A549 (cell line): ENCODE measurements around the gene CPNE4. TPM values are rescaled to one million over a fixed set of nuclear protein-coding genes. Genes with fewer than 3 reads are reported as not detected.

Experiments used
- ATAC-seq, 2 experiments: fragments of 200-7000 bp in 1 of 2; fragments of >200 bp in 1 of 2; cut with Nextera tagmentation in 1 of 2; cut with Tn5 transposase in 1 of 2; 3 replicates each; pipeline versions ENCODE4 v1.8.0 to v1.9.1; 2018 to 2020; ENCODE audit warnings: mild to moderate bottlenecking in 1 of 2, moderate library complexity in 1 of 2
- CTCF ChIA-PET: fragments of 300-600 bp; sonication (Branson Sonifier 250); formaldehyde crosslinking; extraction: SDS; loops from one replicate; lab custom pipeline; 2021; ENCODE audit warnings: antibody characterized with exemption, inconsistent platforms; lab: Yijun Ruan, JAX
- POLR2A ChIA-PET: fragments of 350-600 bp; formaldehyde crosslinking; extraction: SDS; loops from one replicate; lab custom pipeline; 2021; ENCODE audit warnings: antibody characterized with exemption, inconsistent platforms; lab: Yijun Ruan, JAX
- DNase-seq, 2 experiments: peaks; one replicate each; pipeline versions ENCODE4 v3.0.0 to v3.0.0-alpha.2; 2011 to 2016; ENCODE audit warnings: low read depth in 1 of 2, low spot score in 1 of 2
- FAIRE-seq: peaks from 2 replicates; lab custom pipeline; 2011; peaks lifted over from hg19 to GRCh38; lab: Jason Lieb, UNC
- H3K27ac ChIP-seq, 2 experiments: fragments of >200 bp; sonication (Bioruptor Twin); formaldehyde crosslinking; 3 replicates each; pipeline ENCODE4 v1.5.1; 2016 to 2017
- H3K4me1 ChIP-seq: fragments of >200 bp; sonication (Bioruptor Twin); formaldehyde crosslinking; 3 replicates; pipeline ENCODE4 v1.6.1; 2016
- H3K4me2 ChIP-seq: fragments of >200 bp; sonication (Bioruptor Twin); formaldehyde crosslinking; 3 replicates; pipeline ENCODE4 v1.6.1; 2016
- H3K4me3 ChIP-seq: fragments of >200 bp; sonication (Bioruptor Twin); formaldehyde crosslinking; 3 replicates; pipeline ENCODE4 v1.5.1; 2016
- H3K9me3 ChIP-seq: fragments of >200 bp; sonication (Bioruptor Twin); formaldehyde crosslinking; 3 replicates; pipeline ENCODE4 v1.6.1; 2016
- ATOH8 ChIP-seq: fragments of 250-450 bp; sonication (Bioruptor Pico); IDR thresholded peaks from 2 replicates; pipeline ENCODE4 v1.5.0; 2020; ENCODE audit warnings: low read depth, mild to moderate bottlenecking, moderate library complexity
- BHLHE40 ChIP-seq: IDR thresholded peaks from 2 replicates; pipeline ENCODE4 v1.6.1; 2012; ENCODE audit warnings: low read depth, low read length, inconsistent platforms
- CBX2 ChIP-seq: fragments of 200-600 bp; sonication (generic); IDR thresholded peaks from 2 replicates; pipeline ENCODE4 v1.6.1; 2016; ENCODE audit warnings: low read depth, mild to moderate bottlenecking, borderline replicate concordance
- CEBPB ChIP-seq, 2 experiments: fragments of >200 bp in 1 of 2; sonication (Bioruptor Twin) in 1 of 2; formaldehyde crosslinking in 1 of 2; IDR thresholded peaks; 2 replicates each; pipeline ENCODE4 v1.6.1; 2012 to 2016
- E2F6 ChIP-seq: IDR thresholded peaks from 2 replicates; pipeline ENCODE4 v1.6.1; 2012; ENCODE audit warnings: low read depth, borderline replicate concordance
- EP300 ChIP-seq, 2 experiments: fragments of >200 bp; sonication (Bioruptor Twin); formaldehyde crosslinking; IDR thresholded peaks; 2 replicates in 1 of 2; 3 replicates in 1 of 2; pipeline ENCODE4 v1.6.1; 2016 to 2017
- FOXS1 ChIP-seq: fragments of 250-450 bp; sonication (Bioruptor Pico); IDR thresholded peaks from 2 replicates; pipeline ENCODE4 v1.5.0; 2020; ENCODE audit warnings: mild to moderate bottlenecking, moderate library complexity
- HDAC2 ChIP-seq: fragments of 200-600 bp; sonication (generic); IDR thresholded peaks from 2 replicates; pipeline ENCODE4 v1.6.1; 2016
- HOXA7 ChIP-seq: fragments of 250-450 bp; sonication (Bioruptor Pico); IDR thresholded peaks from 2 replicates; pipeline ENCODE4 v1.5.0; 2020; ENCODE audit warnings: mild to moderate bottlenecking, moderate library complexity
- HOXB13 ChIP-seq: fragments of 250-450 bp; sonication (Bioruptor Pico); IDR thresholded peaks from 2 replicates; pipeline ENCODE4 v1.5.0; 2020; ENCODE audit warnings: low read depth, mild to moderate bottlenecking, moderate library complexity
- KDM1A ChIP-seq: fragments of 200-600 bp; sonication (generic); IDR thresholded peaks from 2 replicates; pipeline ENCODE4 v1.6.1; 2016; ENCODE audit warnings: low read depth, mild to moderate bottlenecking
- KDM5A ChIP-seq: fragments of 200-600 bp; sonication (generic); IDR thresholded peaks from 2 replicates; pipeline ENCODE4 v1.6.1; 2016; ENCODE audit warnings: antibody characterized with exemption, mild to moderate bottlenecking
- MAFK ChIP-seq: fragments of 450-650 bp; IDR thresholded peaks from 2 replicates; pipeline ENCODE4 v1.6.1; 2014; ENCODE audit not compliant: partially characterized antibody
- MAX ChIP-seq: IDR thresholded peaks from 2 replicates; pipeline ENCODE4 v1.6.1; 2012
- MAZ ChIP-seq: fragments of 150-350 bp; IDR thresholded peaks from 2 replicates; pipeline ENCODE4 v1.6.1; 2014; ENCODE audit warnings: antibody characterized with exemption, low read depth, low read length, borderline replicate concordance
- NPAS2 ChIP-seq: fragments of 250-450 bp; sonication (Bioruptor Pico); IDR thresholded peaks from 2 replicates; pipeline ENCODE4 v1.8.0; 2022; ENCODE audit warnings: mild to moderate bottlenecking, moderate library complexity, borderline replicate concordance
- PBX3 ChIP-seq: IDR thresholded peaks from 2 replicates; pipeline ENCODE4 v1.6.1; 2012
- POLR2A ChIP-seq: IDR thresholded peaks from 2 replicates; pipeline ENCODE4 v1.6.1; 2012; ENCODE audit warnings: mild to moderate bottlenecking, low read length
- POLR2AphosphoS2 ChIP-seq: conservative IDR thresholded peaks from 2 replicates; pipeline ENCODE4 v1.6.1; 2012; ENCODE audit warnings: low read length, improper control_type of control experiment, inconsistent platforms
- ZNF302 ChIP-seq: fragments of 250-450 bp; sonication (Bioruptor Pico); IDR thresholded peaks from 2 replicates; pipeline ENCODE4 v1.9.0; 2021; ENCODE audit warnings: inconsistent platforms, mild to moderate bottlenecking, moderate library complexity
- WGBS: methylation state at CpG from one replicate; pipeline ENCODE4 v1.1.6; 2017; ENCODE audit errors: missing lambda C conversion rate; 5-methylcytosine and 5-hydroxymethylcytosine counted together
- polyA plus RNA-seq, 4 experiments: library from polyadenylated mRNA; depleted of rRNA in 3 of 4; stranded (reverse); fragments of >200 nt; fragmentation: RNase III in 1 of 4; extraction: RNeasy Plus Mini Kit Qiagen cat#74134 plus additional on column Dnase treatment in 1 of 4; gene quantifications; 2 replicates in 3 of 4; 3 replicates in 1 of 4; pipeline ENCODE4 v1.2.3, GENCODE V29; 2011 to 2017

CPNE4 gene
- polyA plus RNA-seq, 2 of the 4 experiments (the other 2 are of a cell fraction), result 3.6 to 8.7 TPM

- no peaks in the 10 kb centered on the region for H3K9me3 ChIP-seq
- TF ChIP-seq KDM1A, result no peak
- TF ChIP-seq POLR2AphosphoS2, result no peak
- TF ChIP-seq CBX2, result no peak
- TF ChIP-seq BHLHE40, result no peak
- TF ChIP-seq NPAS2 (CRISPR knock-in tag), result no peak
- TF ChIP-seq ATOH8 (CRISPR knock-in tag), result no peak
- no peak overlapping the region for H3K27ac ChIP-seq
- POLR2A ChIA-PET, result no interaction called here
- no peak for FAIRE-seq
- WGBS, result 100% methylated on average over 1 of the region's 1 CpG
- H3K4me1 ChIP-seq, result no peaks in the 10 kb centered on the region
- ATAC-seq, result no peak
- CTCF ChIA-PET, result no interaction called here
- no peak overlapping the region for H3K4me3 ChIP-seq
- DNase-seq, result no peak
- H3K4me2 ChIP-seq, result no peak overlapping the region
Observed at GRCh38 chr3:131847966-131848510, 186.8 kb downstream of the CPNE4 start.

- ChIA-PET POLR2A (no interaction called here), CTCF (no interaction called here)
- WGBS, result 11% methylated on average over 3 of the region's 3 CpGs
- Histone ChIP-seq H3K9me3 (no peaks in the 10 kb centered on the region), H3K4me1 (no peaks in the 10 kb centered on the region), H3K4me3 (no peak overlapping the region), H3K4me2 (no peak overlapping the region), H3K27ac (no peak overlapping the region)
- FAIRE-seq (no peak), ATAC-seq (no peak), DNase-seq (no peak)
- TF ChIP-seq CEBPB (IDR thresholded peaks at IDR 0.05) (no peak), HOXB13 (CRISPR knock-in tag) (no peak), BHLHE40 (no peak), MAFK (no peak)
Observed at GRCh38 chr3:131846296-131846924, 188.4 kb downstream of the CPNE4 start.

GRCh38 chr3:131843174-131843573, 191.6 kb downstream of the CPNE4 start:
- POLR2A ChIA-PET, result no interaction called here
- ATAC-seq (no peak), DNase-seq (no peak), FAIRE-seq (no peak)
- no peaks in the 10 kb centered on the region for H3K9me3 ChIP-seq
- H3K4me3 ChIP-seq, result no peak overlapping the region
- 49% methylated on average over 9 of the region's 9 CpGs for WGBS
- no peak overlapping the region for H3K27ac ChIP-seq
- TF ChIP-seq PBX3 (no peak), MAZ (no peak), EP300 (IDR thresholded peaks at IDR 0.05) (no peak), ZNF302 (CRISPR knock-in tag) (no peak), KDM5A (no peak), FOXS1 (CRISPR knock-in tag) (no peak), HOXA7 (CRISPR knock-in tag) (no peak), BHLHE40 (no peak), HDAC2 (no peak), MAX (no peak), POLR2A (no peak), E2F6 (no peak), POLR2AphosphoS2 (no peak)
- CTCF ChIA-PET, result interaction anchor here (0.6 kb wide), 1 partner anchor 28 kb away, joined by 3 read pairs; no protein-coding TSS in a partner anchor
- no peak overlapping the region for H3K4me2 ChIP-seq
- H3K4me1 ChIP-seq, result peaks cover 10% of the 10 kb centered on the region; the same call in 2 of the 3 replicates
